ELF-1 (cell line): ENCODE results near the gene ADAMTS17.

Experiments
- DNase-seq: peaks from one replicate; pipeline ENCODE4 v3.0.0-alpha.2; 2016; ENCODE audit warnings: low read depth, low spot score

ADAMTS17 gene

GRCh38 chr15:100108846-100109245, 232.9 kb downstream of the ADAMTS17 start:
- no peak for DNase-seq

DNA sequence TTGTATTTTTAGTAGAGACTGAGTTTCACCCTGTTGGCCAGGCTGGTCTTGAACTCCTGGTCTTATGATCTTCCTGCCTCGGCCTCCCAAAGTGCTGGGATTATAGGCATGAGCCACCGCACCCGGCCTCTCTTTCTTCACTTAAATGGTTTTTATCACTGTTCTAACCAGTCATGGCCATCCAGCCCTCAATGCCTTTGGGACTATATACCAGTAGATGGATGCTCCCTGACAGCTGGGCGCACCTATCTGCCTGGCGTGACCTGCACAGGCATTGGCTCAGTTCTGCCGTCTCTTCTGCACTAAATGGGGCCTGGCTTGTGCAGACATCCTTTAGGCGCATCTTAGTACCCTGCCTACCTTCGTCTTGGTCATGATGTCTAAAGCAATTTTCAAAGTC, 233.4 kb downstream of the ADAMTS17 start:
- no peak for DNase-seq

- no peak for DNase-seq
These were observed 234.1 kb downstream of the ADAMTS17 start for GRCh38 chr15:100107606-100108225.

GRCh38 chr15:100107151-100107550, 234.6 kb downstream of the ADAMTS17 start:
- no peak for DNase-seq

DNA sequence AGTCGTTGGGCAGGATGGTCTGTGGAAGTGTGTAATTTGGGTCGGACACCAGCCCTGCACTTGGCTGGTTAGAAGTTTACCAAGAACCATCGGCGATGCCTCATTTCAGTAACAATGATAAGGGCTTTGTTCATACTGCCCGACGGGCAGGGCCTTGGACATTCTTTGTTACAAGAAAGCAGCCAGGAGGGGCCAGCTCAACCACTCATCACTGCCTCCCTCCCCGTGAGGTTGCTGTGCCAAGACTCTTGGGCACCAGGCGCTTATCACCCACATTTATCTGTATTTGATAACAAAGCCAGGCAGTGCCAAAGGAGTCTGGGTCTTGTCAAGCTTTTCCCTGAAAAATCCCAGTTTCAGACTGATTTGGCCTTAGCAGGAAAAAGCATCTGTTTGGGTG, 235.0 kb downstream of the ADAMTS17 start:
- no peak for DNase-seq

DNA sequence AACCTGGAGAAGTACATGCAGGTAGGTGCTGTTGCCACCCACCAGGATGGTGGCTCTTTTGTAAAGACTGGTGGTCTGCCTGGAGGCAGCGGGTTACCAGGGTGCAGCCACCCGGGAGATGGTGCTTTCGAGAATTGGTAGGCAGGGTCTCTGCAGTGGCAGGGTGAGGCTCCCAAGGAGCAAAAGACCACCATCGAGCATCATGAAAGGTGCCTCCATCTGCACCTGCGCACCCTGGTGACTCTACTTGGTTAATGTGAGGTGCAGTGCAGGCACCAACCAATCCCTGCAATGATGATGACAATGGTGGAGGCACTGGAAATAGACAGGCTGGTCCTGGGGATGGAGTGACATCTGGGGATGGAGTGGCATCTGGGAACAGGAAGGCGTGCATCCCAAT, 236.7 kb downstream of the ADAMTS17 start:
- DNase-seq: no peak

- no peak for DNase-seq
These were observed 237.5 kb downstream of the ADAMTS17 start for GRCh38 chr15:100104245-100104644.

DNA sequence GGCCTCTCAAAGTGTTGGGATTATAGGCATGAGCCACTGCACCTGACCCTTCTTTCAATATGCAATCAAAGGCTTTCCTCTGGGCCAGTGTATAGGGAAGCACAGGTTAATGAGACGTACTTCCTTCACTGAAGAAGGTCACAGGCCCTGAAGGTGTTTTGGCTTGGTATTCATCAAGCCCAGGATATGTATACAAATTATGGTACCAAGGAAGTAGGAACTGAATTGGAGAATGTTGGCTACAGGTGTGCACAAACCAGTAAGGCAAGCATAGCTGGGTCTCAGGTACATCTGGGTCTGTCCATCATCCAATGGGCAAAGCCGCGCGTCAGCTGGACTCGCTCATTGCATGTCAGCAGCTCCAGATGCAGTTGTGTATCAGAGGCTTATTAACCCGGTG, 237.9 kb downstream of the ADAMTS17 start:
- no peak for DNase-seq

GRCh38 chr15:100101426-100102089, 240.2 kb downstream of the ADAMTS17 start:
- no peak for DNase-seq

GRCh38 chr15:100100926-100101325, 240.8 kb downstream of the ADAMTS17 start:
- no peak for DNase-seq

GRCh38 chr15:100099976-100100375, 241.8 kb downstream of the ADAMTS17 start:
- DNase-seq: no peak

DNA sequence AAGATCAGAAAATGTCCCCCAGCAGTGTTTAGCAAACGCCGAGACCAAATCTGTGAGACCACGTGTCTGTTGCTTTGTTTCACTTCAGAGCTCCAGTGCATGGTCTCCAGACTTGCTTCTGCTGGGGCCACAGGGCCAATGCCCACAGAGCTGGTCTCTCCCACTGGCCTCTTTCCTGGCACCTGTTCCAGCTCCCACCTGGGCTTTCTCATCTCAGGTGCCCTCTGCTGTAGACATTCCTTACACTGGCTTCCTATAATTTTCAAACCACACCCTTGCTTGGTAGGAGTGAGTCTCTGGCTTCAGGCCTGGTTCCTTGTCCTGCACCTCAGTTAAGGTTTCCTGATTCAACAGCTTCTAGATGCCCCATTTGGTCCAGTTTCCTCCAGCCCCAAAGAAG, 243.1 kb downstream of the ADAMTS17 start:
- no peak for DNase-seq

DNA sequence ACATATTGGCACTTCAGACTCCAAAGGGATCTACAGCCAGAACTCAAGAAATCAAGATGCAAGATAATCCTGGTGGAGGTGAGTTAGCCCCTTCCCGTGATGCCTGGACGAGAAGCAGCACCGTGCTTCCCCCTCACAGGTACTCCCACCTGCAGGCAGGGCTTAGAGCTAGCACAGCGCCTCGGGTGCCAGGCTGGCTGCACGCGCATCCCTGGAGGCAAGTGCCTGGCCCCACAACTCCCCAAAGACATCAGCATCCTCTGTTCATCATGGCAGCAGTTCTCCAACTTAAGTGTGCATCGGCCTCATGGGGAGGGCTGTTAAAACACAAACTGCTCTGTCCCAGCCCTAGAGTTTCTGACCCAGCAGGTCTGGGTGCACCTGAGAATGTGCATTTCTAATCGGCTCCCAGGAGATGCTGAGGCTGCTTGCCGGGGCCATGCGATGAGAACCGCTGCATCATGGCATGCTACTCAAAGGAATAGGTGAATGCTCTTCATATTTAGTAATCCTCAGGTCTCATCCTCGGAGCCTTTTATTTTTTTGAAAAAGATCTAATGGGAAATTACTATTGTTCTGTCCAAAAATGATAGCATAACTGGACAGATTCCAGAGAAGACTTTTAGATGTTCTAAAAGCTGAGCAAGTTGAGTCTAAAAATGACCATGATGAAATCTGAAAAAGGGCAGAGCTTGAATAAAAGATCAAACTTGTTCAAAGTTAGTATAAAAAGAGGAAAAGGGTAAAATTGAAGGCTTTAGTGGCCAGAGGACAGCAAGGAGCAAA, 244.2 kb downstream of the ADAMTS17 start:
- no peak for DNase-seq

DNA sequence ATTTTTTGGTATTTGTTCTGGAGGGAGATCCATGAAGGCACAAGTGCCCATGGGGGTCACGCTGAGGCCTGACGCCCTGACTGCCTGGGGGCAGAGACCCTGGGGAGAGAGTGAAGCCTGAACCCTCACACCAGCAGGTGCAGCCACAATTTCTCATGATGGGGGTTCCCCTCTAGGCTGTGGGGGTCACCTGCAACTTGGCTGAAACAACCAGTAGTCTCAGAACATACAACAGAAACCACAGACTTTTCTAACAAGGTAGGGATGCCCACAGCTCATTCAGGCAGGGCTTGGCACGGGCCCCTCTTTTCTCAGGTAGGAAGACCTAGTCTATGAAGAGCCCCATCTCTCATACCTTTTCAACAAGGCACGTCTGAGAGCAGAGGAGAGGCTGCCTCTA, 245.1 kb downstream of the ADAMTS17 start:
- no peak for DNase-seq

DNA sequence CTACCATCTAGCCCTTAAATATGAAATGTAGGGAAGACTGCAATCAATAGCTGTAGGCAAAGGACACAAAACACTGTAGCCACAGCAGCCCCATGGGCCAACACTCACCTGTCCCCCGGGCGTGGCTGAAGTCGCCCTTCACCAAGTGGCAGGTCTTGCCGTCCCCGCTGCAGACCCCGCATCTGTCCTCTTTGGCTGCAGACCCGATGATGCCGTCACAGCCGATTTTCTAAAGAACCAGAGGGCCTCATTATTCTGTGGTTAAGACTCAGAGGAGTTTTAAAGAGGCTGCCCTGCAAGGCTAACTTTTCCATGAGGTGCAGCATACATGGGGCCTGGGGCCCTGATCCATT, 245.6 kb downstream of the ADAMTS17 start:
- no peak for DNase-seq

DNA sequence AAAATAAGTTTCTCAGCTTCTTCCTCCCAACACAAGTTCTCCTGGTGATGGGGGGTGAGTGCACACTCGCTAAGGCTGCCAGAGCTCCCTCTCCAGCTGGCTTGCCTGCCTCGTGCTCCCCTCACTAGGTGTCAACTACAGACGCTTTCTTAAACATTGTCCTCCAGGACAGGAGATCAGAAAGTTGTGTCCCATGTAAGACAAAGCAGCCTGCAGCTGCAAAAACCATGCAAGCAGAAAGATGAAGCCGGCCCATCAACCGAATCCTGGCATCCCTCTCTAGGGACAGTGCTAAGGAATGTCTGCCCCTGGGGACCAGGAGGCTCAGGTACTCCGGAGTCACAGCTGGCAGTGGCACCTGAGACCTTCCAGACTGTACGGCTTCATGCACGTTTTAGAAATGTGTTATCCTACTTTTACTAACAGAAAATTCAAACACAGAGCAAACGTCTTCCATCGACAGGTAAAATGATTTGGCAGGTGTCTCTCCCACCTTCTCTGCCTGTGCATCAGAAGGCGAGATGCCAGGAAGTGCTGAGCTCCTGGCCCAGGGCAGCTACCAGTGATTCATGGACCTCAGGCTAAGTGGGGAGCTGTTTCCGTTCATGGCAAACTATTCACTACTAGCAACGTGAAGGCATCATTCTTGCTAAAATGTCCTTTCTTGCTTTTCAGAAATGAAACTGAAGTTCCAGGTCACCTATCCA, 246.1 kb downstream of the ADAMTS17 start:
- no peak for DNase-seq

DNA sequence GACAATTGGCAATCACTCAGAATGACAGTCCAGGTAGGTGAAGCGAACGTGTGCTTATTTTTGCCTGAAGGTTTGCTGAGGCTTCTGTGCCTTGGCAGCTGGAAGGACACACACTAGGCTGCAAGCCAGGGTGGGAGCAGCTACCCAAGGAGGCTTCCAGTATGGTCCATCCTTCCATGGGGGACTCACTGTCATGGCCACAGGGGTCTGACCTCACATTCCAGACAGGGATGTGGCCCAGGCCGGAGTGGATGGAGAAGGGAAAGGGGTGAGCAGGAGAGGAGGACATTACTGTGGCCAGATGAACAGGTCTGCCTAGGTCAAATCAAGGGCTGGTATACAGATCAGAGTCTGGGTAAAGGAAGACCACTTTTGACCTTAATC, 247.7 kb downstream of the ADAMTS17 start:
- DNase-seq: no peak

GRCh38 chr15:100093211-100094126, 248.3 kb downstream of the ADAMTS17 start:
- DNase-seq: no peak

DNA sequence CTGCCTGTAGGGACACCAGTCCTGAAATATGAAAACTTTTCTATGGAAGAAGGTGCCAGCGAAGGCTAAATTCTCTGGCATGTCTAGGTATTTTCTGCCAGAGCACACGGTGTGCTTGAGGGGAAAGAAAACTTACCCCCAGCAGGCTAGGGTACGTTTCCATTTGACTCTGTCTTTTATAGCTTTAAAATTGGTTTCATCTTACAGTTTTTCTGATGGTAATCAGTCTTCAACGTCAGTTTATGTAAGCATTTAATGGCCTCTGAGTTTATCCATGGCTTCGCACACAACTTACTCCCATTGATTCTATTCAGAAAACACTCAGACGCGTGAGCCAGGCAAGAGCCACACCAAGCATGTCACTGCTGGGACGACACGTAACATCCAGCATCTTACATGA, 249.7 kb downstream of the ADAMTS17 start:
- DNase-seq: no peak

GRCh38 chr15:100090411-100090810, 251.4 kb downstream of the ADAMTS17 start:
- no peak for DNase-seq
